ENCODE data around the gene ZNF587B.
A peak's percentile ranks its signal among the peaks of the same experiment; 100 is the strongest.
"Not testable (repeated sequence)": the region's sequence is repeated elsewhere in the genome, so short reads cannot be mapped to it uniquely, and the experiment has no call there.

Gene ZNF587B

GRCh38 chr19:57818378-57818777, 11.7 kb upstream of the ZNF587B start:
- no peak for DNase-seq (ENCODE audit: low spot score)

- DNase-seq (ENCODE audit: low spot score): peak; percentile 97
Measured at GRCh38 chr19:57819475-57820148, 10.5 kb upstream of the ZNF587B start.

GRCh38 chr19:57820599-57820998, 9.5 kb upstream of the ZNF587B start:
- DNase-seq (ENCODE audit: low spot score): no peak

- DNase-seq (ENCODE audit: low spot score): not testable (repeated sequence)
Measured at GRCh38 chr19:57821095-57821494, 9.0 kb upstream of the ZNF587B start.

- DNase-seq (ENCODE audit: low spot score): not testable (repeated sequence)
Measured at GRCh38 chr19:57821501-57821900, 8.6 kb upstream of the ZNF587B start.

GRCh38 chr19:57823155-57823554, 6.9 kb upstream of the ZNF587B start:
- not testable (repeated sequence) for DNase-seq (ENCODE audit: low spot score)

GRCh38 chr19:57823608-57824007, 6.5 kb upstream of the ZNF587B start:
- DNase-seq (ENCODE audit: low spot score): not testable (repeated sequence)

GRCh38 chr19:57825511-57825910, 4.6 kb upstream of the ZNF587B start:
- no peak for DNase-seq (ENCODE audit: low spot score)

- DNase-seq (ENCODE audit: low spot score): no peak
Measured at GRCh38 chr19:57829316-57829715, 783 bp upstream of the ZNF587B start.

- DNase-seq (ENCODE audit: low spot score): not testable (repeated sequence)
Measured at GRCh38 chr19:57836991-57837390, 6.9 kb downstream of the ZNF587B start.

- DNase-seq (ENCODE audit: low spot score): not testable (repeated sequence)
Measured at GRCh38 chr19:57838622-57839191, 8.6 kb downstream of the ZNF587B start.

GRCh38 chr19:57841122-57841763, 11.1 kb downstream of the ZNF587B start:
- no peak for DNase-seq (ENCODE audit: low spot score)

GRCh38 chr19:57847164-57847563, 17.1 kb downstream of the ZNF587B start:
- not testable (repeated sequence) for DNase-seq (ENCODE audit: low spot score)

- not testable (repeated sequence) for DNase-seq (ENCODE audit: low spot score)
Measured at GRCh38 chr19:57849162-57849665, 19.1 kb downstream of the ZNF587B start.

GRCh38 chr19:57849666-57850473, 19.8 kb downstream of the ZNF587B start, which contains the start of gene ZNF587:
Gene ZNF587 (plus strand): TSS chr19:57849859. CDS start chr19:57850039, 180 bp downstream.
- peak; percentile 90 for DNase-seq (ENCODE audit: low spot score)

GRCh38 chr19:57850553-57851017, 20.5 kb downstream of the ZNF587B start:
- DNase-seq (ENCODE audit: low spot score): peak; percentile 95

GRCh38 chr19:57851812-57852603, 21.9 kb downstream of the ZNF587B start:
- not testable (repeated sequence) for DNase-seq (ENCODE audit: low spot score)

GRCh38 chr19:57854117-57854516, 24.0 kb downstream of the ZNF587B start:
- not testable (repeated sequence) for DNase-seq (ENCODE audit: low spot score)

- DNase-seq (ENCODE audit: low spot score): not testable (repeated sequence)
Measured at GRCh38 chr19:57862351-57862750, 32.3 kb downstream of the ZNF587B start.

- DNase-seq (ENCODE audit: low spot score): no peak
Measured at GRCh38 chr19:57867868-57868492, 37.9 kb downstream of the ZNF587B start.

GRCh38 chr19:57869655-57870054, 39.6 kb downstream of the ZNF587B start:
- not testable (repeated sequence) for DNase-seq (ENCODE audit: low spot score)
